SK-N-SH (cell line): ENCODE data around the gene CHDH. TPM values are rescaled to one million over a fixed set of nuclear protein-coding genes. Genes with fewer than 3 reads are reported as not detected.
A peak's percentile ranks its signal among the peaks of the same experiment; 100 is the strongest.

Experiments used
- CTCF ChIA-PET: fragments of 300-600, 350-600 bp; formaldehyde crosslinking; extraction: SDS; loops from one replicate; lab custom pipeline; 2021; lab: Yijun Ruan, JAX
- POLR2A ChIA-PET: fragments of 350-600 bp; sonication (Branson Sonifier 250); formaldehyde crosslinking; extraction: SDS; loops from one replicate; lab custom pipeline; 2020; ENCODE audit warnings: antibody characterized with exemption, inconsistent platforms; lab: Yijun Ruan, JAX
- DNase-seq: peaks from one replicate; pipeline ENCODE4 v3.0.0; 2012
- H2AFZ ChIP-seq: fragments of 200-600 bp; sonication (generic); 2 replicates; pipeline ENCODE4 v1.8.1; 2016; ENCODE audit warnings: antibody characterized with exemption, mild to moderate bottlenecking, low read depth
- H3F3A ChIP-seq: fragments of 200-600 bp; sonication (generic); replicated peaks from 2 replicates; pipeline ENCODE3; 2016; ENCODE audit warnings: antibody characterized with exemption, mild to moderate bottlenecking; ENCODE audit not compliant: insufficient read depth
- H3K27ac ChIP-seq, 2 experiments: fragments of 200-500 bp in 1 of 2; fragments of 200-600 bp in 1 of 2; sonication (Bioruptor generic) in 1 of 2; sonication (generic), shearing (Covaris generic) in 1 of 2; 2 replicates each; pipeline versions ENCODE4 v1.5.1 to v1.6.1; 2014 to 2016; ENCODE audit warnings: low read depth in 2 of 2, inconsistent platforms in 1 of 2, low read length in 1 of 2, mild to moderate bottlenecking in 1 of 2, mixed read lengths in 1 of 2
- H3K27me3 ChIP-seq: fragments of 200-600 bp; sonication (generic), shearing (Covaris generic); 2 replicates; pipeline ENCODE4 v1.6.1; 2016; ENCODE audit warnings: mixed run types; ENCODE audit not compliant: insufficient read depth
- H3K36me3 ChIP-seq, 2 experiments: fragments of 200-500 bp in 1 of 2; fragments of 200-600 bp in 1 of 2; sonication (Bioruptor generic) in 1 of 2; sonication (generic) in 1 of 2; replicated peaks in 1 of 2; 2 replicates each; pipeline versions ENCODE3 to v1.5.1; 2014 to 2016; ENCODE audit warnings: low read length in 1 of 2, mild to moderate bottlenecking in 1 of 2; ENCODE audit not compliant: insufficient read depth in 2 of 2, control insufficient read depth in 1 of 2
- H3K4me1 ChIP-seq, 2 experiments: fragments of 200-500 bp in 1 of 2; fragments of 200-600 bp in 1 of 2; sonication (Bioruptor generic) in 1 of 2; sonication (generic), shearing (Covaris generic) in 1 of 2; 2 replicates each; pipeline versions ENCODE4 v1.5.1 to v1.6.1; 2014 to 2016; ENCODE audit warnings: low read depth in 1 of 2, low read length in 1 of 2, mixed run types in 1 of 2; ENCODE audit not compliant: insufficient read depth in 2 of 2, control insufficient read depth in 1 of 2
- H3K4me2 ChIP-seq: fragments of 200-600 bp; sonication (generic), shearing (Covaris generic); 2 replicates; pipeline ENCODE4 v1.6.1; 2017; ENCODE audit warnings: mixed run types
- H3K4me3 ChIP-seq, 2 experiments: fragments of 200-500 bp in 1 of 2; fragments of 200-600 bp in 1 of 2; sonication (Bioruptor generic) in 1 of 2; sonication (generic), shearing (Covaris generic) in 1 of 2; 2 replicates each; pipeline versions ENCODE4 v1.5.1 to v1.8.1; 2014 to 2016; ENCODE audit warnings: low read depth in 2 of 2, inconsistent platforms in 1 of 2, low read length in 1 of 2, mild to moderate bottlenecking in 1 of 2, mixed read lengths in 1 of 2, moderate library complexity in 1 of 2
- H3K79me2 ChIP-seq: fragments of 200-600 bp; sonication (generic); 2 replicates; pipeline ENCODE4 v1.8.1; 2017; ENCODE audit warnings: mild to moderate bottlenecking; ENCODE audit not compliant: insufficient read depth
- H3K9ac ChIP-seq: fragments of 200-600 bp; sonication (generic); 2 replicates; pipeline ENCODE4 v1.6.1; 2017; ENCODE audit warnings: mixed run types
- H3K9me2 ChIP-seq: fragments of 200-600 bp; sonication (generic); 2 replicates; pipeline ENCODE4 v1.6.1; 2017; ENCODE audit warnings: mixed run types
- H3K9me3 ChIP-seq: fragments of 200-600 bp; sonication (generic); 2 replicates; pipeline ENCODE4 v1.6.1; 2017; ENCODE audit warnings: mixed run types, mild to moderate bottlenecking, moderate library complexity
- H4K20me1 ChIP-seq: fragments of 200-600 bp; sonication (generic); 2 replicates; pipeline ENCODE4 v1.6.1; 2017; ENCODE audit warnings: mild to moderate bottlenecking, mixed run types; ENCODE audit not compliant: insufficient read depth
- ELF1 ChIP-seq: IDR thresholded peaks from 2 replicates; pipeline ENCODE4 v1.4.0; 2012
- FOSL2 ChIP-seq: IDR thresholded peaks from 2 replicates; pipeline ENCODE4 v1.4.0; 2012; ENCODE audit warnings: low read depth, mild to moderate bottlenecking, moderate library complexity, borderline replicate concordance
- FOXM1 ChIP-seq: IDR thresholded peaks from 2 replicates; pipeline ENCODE4 v1.4.0; 2012; ENCODE audit warnings: low read depth, mild to moderate bottlenecking
- GABPA ChIP-seq: IDR thresholded peaks from 2 replicates; pipeline ENCODE4 v1.4.0; 2012; ENCODE audit warnings: low read depth, mild to moderate bottlenecking
- GATA2 ChIP-seq: sonication (generic); formaldehyde crosslinking; IDR thresholded peaks from 2 replicates; pipeline ENCODE4 v1.5.0; 2020; ENCODE audit warnings: mild to moderate bottlenecking, missing genetic modification reagents
- JUND ChIP-seq: IDR thresholded peaks from 2 replicates; pipeline ENCODE4 v1.4.0; 2012
- MXI1 ChIP-seq: IDR thresholded peaks from 2 replicates; pipeline ENCODE4 v1.6.1; 2012; ENCODE audit warnings: mild to moderate bottlenecking, low read depth, low read length, improper control_type of control experiment
- NRF1 ChIP-seq: IDR thresholded peaks from 2 replicates; pipeline ENCODE4 v1.6.1; 2012; ENCODE audit warnings: low read depth, mild to moderate bottlenecking, low read length
- RAD21 ChIP-seq: IDR thresholded peaks from 2 replicates; pipeline ENCODE4 v1.6.1; 2012; ENCODE audit warnings: mild to moderate bottlenecking, low read length
- RFX5 ChIP-seq: IDR thresholded peaks from 2 replicates; pipeline ENCODE4 v1.6.1; 2012; ENCODE audit warnings: mild to moderate bottlenecking, improper control_type of control experiment, low read length
- SMC3 ChIP-seq: IDR thresholded peaks from 2 replicates; pipeline ENCODE4 v1.6.1; 2012; ENCODE audit warnings: low read depth, low read length, improper control_type of control experiment
- TCF12 ChIP-seq: IDR thresholded peaks from 2 replicates; pipeline ENCODE4 v1.4.0; 2012
- YY1 ChIP-seq: IDR thresholded peaks from 2 replicates; pipeline ENCODE4 v1.4.0; 2012; ENCODE audit warnings: low read depth, mild to moderate bottlenecking
- WGBS: methylation state at CpG from one replicate; pipeline ENCODE4 v1.1.6; 2017; ENCODE audit warnings: low lambda C conversion rate; 5-methylcytosine and 5-hydroxymethylcytosine counted together
- polyA plus RNA-seq, 3 experiments: library from polyadenylated mRNA; depleted of rRNA; stranded (reverse); fragments of >200 nt; gene quantifications; 2 replicates each; pipeline ENCODE4 v1.2.3, GENCODE V29; 2012
- TF ChIP-seq, protein P1 (sequence below): IDR thresholded peaks from 2 replicates; pipeline ENCODE4 v1.4.0; 2012; ENCODE audit warnings: low read depth
- TF ChIP-seq, protein P2 (sequence below): fragments of 150-350 bp; IDR thresholded peaks from 2 replicates; pipeline ENCODE4 v1.6.1; 2016; ENCODE audit warnings: mild to moderate bottlenecking, low read depth, low read length
- TF ChIP-seq, protein P3 (sequence below): fragments of 200-600 bp; sonication (generic); IDR thresholded peaks from 2 replicates; pipeline ENCODE4 v1.6.1; 2017; ENCODE audit warnings: antibody characterized with exemption, mild to moderate bottlenecking, moderate library complexity
- TF ChIP-seq, protein P4 (sequence below): fragments of 150-350 bp; IDR thresholded peaks from 2 replicates; pipeline ENCODE4 v1.6.1; 2017; ENCODE audit warnings: antibody characterized with exemption, low read length, low read depth, borderline replicate concordance
- TF ChIP-seq, protein P5 (sequence below): IDR thresholded peaks from 2 replicates; pipeline ENCODE4 v1.4.0; 2012; ENCODE audit warnings: low read depth, borderline replicate concordance
- TF ChIP-seq, protein P6 (sequence below): IDR thresholded peaks from 2 replicates; pipeline ENCODE4; 2012

Gene CHDH
- polyA plus RNA-seq, 1 of the 3 experiments (the other 2 are of a cell fraction), result 0.33 TPM

- Histone ChIP-seq H3K9ac (no peak overlapping the region), H3K27me3 (no peaks in the 10 kb centered on the region; the same call in 1 of the 2 replicates), H3K4me3 (no peak overlapping the region), H3K9me2 (no peaks in the 10 kb centered on the region), H4K20me1 (no peaks in the 10 kb centered on the region), H3K36me3 (no peaks in the 10 kb centered on the region), H3F3A (no peaks in the 10 kb centered on the region), H3K4me1 (peaks cover 0 to 29% of the 10 kb centered on the region in 2 experiments; a peak in 1 of 4 replicates), H3K9me3 (no peaks in the 10 kb centered on the region), H3K27ac (no peak overlapping the region), H3K79me2 (no peaks in the 10 kb centered on the region), H3K4me2 (no peak overlapping the region), H2AFZ (no peak overlapping the region)
- CTCF ChIA-PET, result no interaction called here
- DNase-seq, result no peak
- WGBS, result 82% methylated on average over 8 of the region's 8 CpGs
- POLR2A ChIA-PET, result no interaction called here
- TF ChIP-seq YY1, result no peak
- TF ChIP-seq RAD21, result no peak
- no peak for TF ChIP-seq SMC3
- TF ChIP-seq JUND, result no peak
- no peak for TF ChIP-seq FOXM1
- TF ChIP-seq ELF1, result no peak
- no peak for TF ChIP-seq GABPA
- TF ChIP-seq RFX5, result no peak
- TF ChIP-seq TCF12, result no peak
- TF ChIP-seq NRF1, result no peak
- TF ChIP-seq, protein P1, sequence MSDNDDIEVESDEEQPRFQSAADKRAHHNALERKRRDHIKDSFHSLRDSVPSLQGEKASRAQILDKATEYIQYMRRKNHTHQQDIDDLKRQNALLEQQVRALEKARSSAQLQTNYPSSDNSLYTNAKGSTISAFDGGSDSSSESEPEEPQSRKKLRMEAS, result no peak
- TF ChIP-seq, protein P2, sequence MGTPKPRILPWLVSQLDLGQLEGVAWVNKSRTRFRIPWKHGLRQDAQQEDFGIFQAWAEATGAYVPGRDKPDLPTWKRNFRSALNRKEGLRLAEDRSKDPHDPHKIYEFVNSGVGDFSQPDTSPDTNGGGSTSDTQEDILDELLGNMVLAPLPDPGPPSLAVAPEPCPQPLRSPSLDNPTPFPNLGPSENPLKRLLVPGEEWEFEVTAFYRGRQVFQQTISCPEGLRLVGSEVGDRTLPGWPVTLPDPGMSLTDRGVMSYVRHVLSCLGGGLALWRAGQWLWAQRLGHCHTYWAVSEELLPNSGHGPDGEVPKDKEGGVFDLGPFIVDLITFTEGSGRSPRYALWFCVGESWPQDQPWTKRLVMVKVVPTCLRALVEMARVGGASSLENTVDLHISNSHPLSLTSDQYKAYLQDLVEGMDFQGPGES, result no peak
- TF ChIP-seq, protein P3, sequence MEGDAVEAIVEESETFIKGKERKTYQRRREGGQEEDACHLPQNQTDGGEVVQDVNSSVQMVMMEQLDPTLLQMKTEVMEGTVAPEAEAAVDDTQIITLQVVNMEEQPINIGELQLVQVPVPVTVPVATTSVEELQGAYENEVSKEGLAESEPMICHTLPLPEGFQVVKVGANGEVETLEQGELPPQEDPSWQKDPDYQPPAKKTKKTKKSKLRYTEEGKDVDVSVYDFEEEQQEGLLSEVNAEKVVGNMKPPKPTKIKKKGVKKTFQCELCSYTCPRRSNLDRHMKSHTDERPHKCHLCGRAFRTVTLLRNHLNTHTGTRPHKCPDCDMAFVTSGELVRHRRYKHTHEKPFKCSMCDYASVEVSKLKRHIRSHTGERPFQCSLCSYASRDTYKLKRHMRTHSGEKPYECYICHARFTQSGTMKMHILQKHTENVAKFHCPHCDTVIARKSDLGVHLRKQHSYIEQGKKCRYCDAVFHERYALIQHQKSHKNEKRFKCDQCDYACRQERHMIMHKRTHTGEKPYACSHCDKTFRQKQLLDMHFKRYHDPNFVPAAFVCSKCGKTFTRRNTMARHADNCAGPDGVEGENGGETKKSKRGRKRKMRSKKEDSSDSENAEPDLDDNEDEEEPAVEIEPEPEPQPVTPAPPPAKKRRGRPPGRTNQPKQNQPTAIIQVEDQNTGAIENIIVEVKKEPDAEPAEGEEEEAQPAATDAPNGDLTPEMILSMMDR, result no peak
- TF ChIP-seq, protein P4, sequence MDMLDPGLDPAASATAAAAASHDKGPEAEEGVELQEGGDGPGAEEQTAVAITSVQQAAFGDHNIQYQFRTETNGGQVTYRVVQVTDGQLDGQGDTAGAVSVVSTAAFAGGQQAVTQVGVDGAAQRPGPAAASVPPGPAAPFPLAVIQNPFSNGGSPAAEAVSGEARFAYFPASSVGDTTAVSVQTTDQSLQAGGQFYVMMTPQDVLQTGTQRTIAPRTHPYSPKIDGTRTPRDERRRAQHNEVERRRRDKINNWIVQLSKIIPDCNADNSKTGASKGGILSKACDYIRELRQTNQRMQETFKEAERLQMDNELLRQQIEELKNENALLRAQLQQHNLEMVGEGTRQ, result no peak
Observed at GRCh38 chr3:53774414-53774813, 71.8 kb downstream of the CHDH start.

DNA sequence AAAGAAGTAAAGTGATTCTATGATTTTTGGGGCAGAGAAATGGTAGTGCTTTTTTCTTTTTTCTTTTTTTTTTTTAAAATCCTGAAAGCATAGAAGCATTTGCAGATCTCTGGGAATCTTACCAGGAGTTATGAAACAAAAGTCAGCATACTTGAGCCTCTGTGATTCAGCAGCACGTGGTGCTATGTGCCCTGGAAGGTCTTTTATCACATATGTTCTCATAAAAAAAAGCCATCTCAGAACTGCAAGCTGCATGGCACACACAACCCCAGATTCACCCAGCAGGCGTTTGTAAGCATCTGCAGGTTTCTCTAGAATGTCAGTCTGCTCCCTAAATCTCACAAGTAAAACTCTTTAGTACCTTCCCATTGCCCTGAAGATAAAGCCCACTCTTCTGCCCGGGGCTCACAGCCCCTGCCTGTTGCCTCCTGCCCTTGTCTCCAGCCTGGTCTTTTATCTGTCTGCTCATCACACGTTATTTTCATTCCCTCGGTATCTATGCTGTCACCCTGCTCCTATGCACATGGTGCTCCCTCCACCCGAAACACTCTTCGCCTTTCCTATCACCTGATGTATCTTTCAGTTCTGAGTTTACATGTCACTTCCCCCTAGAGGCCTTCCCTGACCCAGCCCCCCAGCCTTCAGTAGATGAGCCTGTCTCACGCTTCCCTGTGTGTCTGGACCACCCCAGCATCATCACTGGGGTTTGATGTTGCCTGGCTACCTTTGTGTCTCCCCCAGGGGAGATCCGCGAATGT is 72.4 kb downstream of the CHDH start:
- POLR2A ChIA-PET, result no interaction called here
- DNase-seq, result peak; percentile 60
- H3K4me3 ChIP-seq, result no peak overlapping the region
- peak overlapping the region; percentile 34; the same call in 1 of the 2 replicates for H3K4me2 ChIP-seq
- H3K27ac ChIP-seq, result peak overlapping the region; percentile 14 to 26; a peak in 2 of 4 replicates
- H2AFZ ChIP-seq, result no peak overlapping the region
- no peaks in the 10 kb centered on the region for H3K36me3 ChIP-seq
- H3K27me3 ChIP-seq, result no peaks in the 10 kb centered on the region; the same call in 1 of the 2 replicates
- H3K9me2 ChIP-seq, result no peaks in the 10 kb centered on the region
- H3K9me3 ChIP-seq, result no peaks in the 10 kb centered on the region
- TF ChIP-seq, protein P1, result 0 out of 2 replicates have a peak, but pooled peaks have one; percentile 20
- TF ChIP-seq, protein P5, sequence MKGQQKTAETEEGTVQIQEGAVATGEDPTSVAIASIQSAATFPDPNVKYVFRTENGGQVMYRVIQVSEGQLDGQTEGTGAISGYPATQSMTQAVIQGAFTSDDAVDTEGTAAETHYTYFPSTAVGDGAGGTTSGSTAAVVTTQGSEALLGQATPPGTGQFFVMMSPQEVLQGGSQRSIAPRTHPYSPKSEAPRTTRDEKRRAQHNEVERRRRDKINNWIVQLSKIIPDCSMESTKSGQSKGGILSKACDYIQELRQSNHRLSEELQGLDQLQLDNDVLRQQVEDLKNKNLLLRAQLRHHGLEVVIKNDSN, result peak; percentile 40; the same call in 1 of the 2 replicates
- TF ChIP-seq ELF1, result no peak
- TF ChIP-seq GABPA, result no peak
- no peak for TF ChIP-seq TCF12
- TF ChIP-seq GATA2, result peak; percentile 45; the same call in 1 of the 2 replicates
- TF ChIP-seq, protein P6, sequence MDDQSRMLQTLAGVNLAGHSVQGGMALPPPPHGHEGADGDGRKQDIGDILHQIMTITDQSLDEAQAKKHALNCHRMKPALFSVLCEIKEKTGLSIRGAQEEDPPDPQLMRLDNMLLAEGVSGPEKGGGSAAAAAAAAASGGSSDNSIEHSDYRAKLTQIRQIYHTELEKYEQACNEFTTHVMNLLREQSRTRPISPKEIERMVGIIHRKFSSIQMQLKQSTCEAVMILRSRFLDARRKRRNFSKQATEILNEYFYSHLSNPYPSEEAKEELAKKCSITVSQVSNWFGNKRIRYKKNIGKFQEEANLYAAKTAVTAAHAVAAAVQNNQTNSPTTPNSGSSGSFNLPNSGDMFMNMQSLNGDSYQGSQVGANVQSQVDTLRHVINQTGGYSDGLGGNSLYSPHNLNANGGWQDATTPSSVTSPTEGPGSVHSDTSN, result no peak
- TF ChIP-seq FOSL2, result no peak
- TF ChIP-seq MXI1, result 0 out of 2 replicates have a peak, but pooled peaks have one; percentile 22
- TF ChIP-seq, protein P4, result no peak
- no peak for TF ChIP-seq RFX5
- TF ChIP-seq YY1, result no peak
- TF ChIP-seq, all 33 proteins: peak for 4
- CTCF ChIA-PET, result no interaction called here
- Histone ChIP-seq H3F3A (no peaks in the 10 kb centered on the region), H3K79me2 (no peaks in the 10 kb centered on the region), H4K20me1 (no peaks in the 10 kb centered on the region), H3K9ac (no peak overlapping the region), H3K4me1 (peaks cover 0 to 29% of the 10 kb centered on the region in 2 experiments; a peak in 1 of 4 replicates)
- 53% methylated on average over 10 of the region's 10 CpGs for WGBS
